ENCODE measurements around the gene ALOXE3.

Gene ALOXE3

DNA sequence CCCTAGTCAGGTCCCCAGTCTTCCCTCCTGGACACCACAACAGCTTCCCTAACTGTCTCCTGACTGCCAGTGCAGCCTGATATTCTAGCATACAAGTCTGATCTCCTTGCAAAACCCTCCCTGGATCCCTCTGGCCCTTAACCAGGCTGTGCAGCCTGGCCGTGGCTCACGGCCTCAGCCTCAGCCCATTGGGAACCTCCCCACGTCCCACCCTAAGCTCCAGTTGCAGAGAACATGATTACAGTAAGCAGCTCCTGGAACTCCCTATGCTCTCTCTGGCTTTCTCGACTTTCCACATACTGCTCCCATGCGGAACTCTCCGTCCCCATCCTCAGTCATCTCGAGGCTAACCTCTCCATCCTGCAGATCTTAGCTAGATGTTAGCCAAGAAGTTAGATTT, 43.8 kb downstream of the ALOXE3 start:
- H3K36me3 ChIP-seq: no peaks in the 10 kb centered on the region
- H3K4me1 ChIP-seq: no peaks in the 10 kb centered on the region
- H3K4me3 ChIP-seq (ENCODE audit: low read depth, low read length): no peak overlapping the region
- no peak for TF ChIP-seq CTCF (IDR thresholded peaks at IDR 0.05; ENCODE audit: low read depth, low read length)
- DNase-seq: no peak
- H3K9me3 ChIP-seq: no peaks in the 10 kb centered on the region
- H3K27me3 ChIP-seq: peaks cover 31% of the 10 kb centered on the region

- TF ChIP-seq CTCF (IDR thresholded peaks at IDR 0.05; ENCODE audit: low read depth, low read length): peak; percentile 73
- Histone ChIP-seq H3K27me3 (peaks cover 31% of the 10 kb centered on the region), H3K4me3 (ENCODE audit: low read depth, low read length) (no peak overlapping the region)
Measured at GRCh38 chr17:8073627-8074484, 44.5 kb downstream of the ALOXE3 start.

DNA sequence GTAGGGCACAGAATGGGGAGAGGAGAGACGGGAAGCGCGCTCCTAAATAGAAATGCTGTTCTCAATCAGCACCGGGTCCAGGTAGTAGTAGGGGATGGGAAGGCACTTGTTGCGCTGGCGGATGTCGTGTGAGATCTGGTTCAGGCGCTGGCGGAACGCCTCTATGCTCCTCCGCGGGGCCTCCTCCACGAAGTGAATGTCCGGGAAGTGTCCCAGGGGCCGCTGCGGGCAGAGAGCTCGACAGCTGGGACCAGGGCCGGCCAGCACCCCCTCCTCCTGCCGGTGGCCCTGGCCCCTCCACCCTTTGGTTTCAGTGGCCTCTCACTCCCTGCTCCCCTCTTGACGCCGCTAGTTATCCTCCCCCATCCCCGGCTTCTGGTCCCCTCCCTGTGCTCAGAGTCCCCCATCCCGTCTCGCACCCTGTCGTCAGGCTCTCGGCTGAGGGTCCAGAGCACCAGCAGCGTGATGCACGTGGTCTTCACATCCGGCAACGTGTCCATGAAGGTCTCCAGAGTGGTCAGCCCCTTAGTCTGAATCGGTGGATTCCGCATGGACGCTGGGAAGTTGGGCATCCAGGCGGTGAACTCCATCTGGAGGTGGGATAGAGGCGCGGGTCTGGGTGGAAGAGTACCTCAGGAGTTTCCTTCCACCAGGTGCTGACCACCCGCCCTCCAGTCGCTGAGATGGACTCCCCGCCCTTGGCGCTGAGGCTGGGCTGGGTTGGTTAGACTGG, 45.4 kb downstream of the ALOXE3 start:
- Histone ChIP-seq H3K4me3 (ENCODE audit: low read depth, low read length) (no peak overlapping the region), H3K27me3 (peaks cover 31% of the 10 kb centered on the region)

More at GRCh38 chr17:8073627-8074484, 44.5 kb downstream of the ALOXE3 start:
- peak; percentile 74 for DNase-seq
- H3K4me1 ChIP-seq: no peaks in the 10 kb centered on the region
- H3K36me3 ChIP-seq: no peaks in the 10 kb centered on the region
- no peaks in the 10 kb centered on the region for H3K9me3 ChIP-seq

DNA sequence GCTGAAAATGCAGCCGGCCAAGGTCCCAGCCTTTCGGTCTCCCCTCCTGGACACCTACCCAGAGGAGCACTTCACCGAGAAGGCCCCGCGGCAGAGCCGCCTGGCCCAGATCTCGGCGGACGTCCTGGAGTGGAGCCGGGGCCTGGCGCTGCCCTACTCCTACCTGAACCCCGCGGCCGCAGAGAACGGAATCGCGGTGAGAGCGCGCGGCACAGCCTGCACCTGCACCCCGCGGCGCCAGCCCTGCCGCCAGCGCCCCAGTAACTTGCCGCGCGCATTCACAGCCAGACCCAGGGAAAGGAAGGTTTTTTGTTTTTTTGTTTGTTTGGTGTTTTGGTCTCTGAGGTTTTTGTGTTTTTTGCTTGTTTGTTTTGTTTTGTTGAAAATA, 46.0 kb downstream of the ALOXE3 start:
- peaks cover 31% of the 10 kb centered on the region for H3K27me3 ChIP-seq
- H3K4me1 ChIP-seq: no peaks in the 10 kb centered on the region
- no peaks in the 10 kb centered on the region for H3K36me3 ChIP-seq
- no peak for TF ChIP-seq CTCF (IDR thresholded peaks at IDR 0.05; ENCODE audit: low read depth, low read length)
- no peak overlapping the region for H3K4me3 ChIP-seq (ENCODE audit: low read depth, low read length)
- no peaks in the 10 kb centered on the region for H3K9me3 ChIP-seq
- DNase-seq: no peak

More for the DNA sequence above, 45.4 kb downstream of the ALOXE3 start:
- Histone ChIP-seq H3K36me3 (no peaks in the 10 kb centered on the region), H3K9me3 (no peaks in the 10 kb centered on the region), H3K4me1 (no peaks in the 10 kb centered on the region)
- no peak for DNase-seq
- TF ChIP-seq CTCF (IDR thresholded peaks at IDR 0.05; ENCODE audit: low read depth, low read length): no peak

- no peak for TF ChIP-seq CTCF (IDR thresholded peaks at IDR 0.05; ENCODE audit: low read depth, low read length)
- no peak overlapping the region for H3K4me3 ChIP-seq (ENCODE audit: low read depth, low read length)
Measured at GRCh38 chr17:8071496-8071895, 46.8 kb downstream of the ALOXE3 start.

GRCh38 chr17:8069587-8069860, 48.8 kb downstream of the ALOXE3 start:
- TF ChIP-seq CTCF (IDR thresholded peaks at IDR 0.05; ENCODE audit: low read depth, low read length): no peak
- no peak for DNase-seq
- H3K4me1 ChIP-seq: no peaks in the 10 kb centered on the region
- H3K4me3 ChIP-seq (ENCODE audit: low read depth, low read length): no peak overlapping the region
- peaks cover 27% of the 10 kb centered on the region for H3K27me3 ChIP-seq
- H3K9me3 ChIP-seq: no peaks in the 10 kb centered on the region
- H3K36me3 ChIP-seq: no peaks in the 10 kb centered on the region

More at GRCh38 chr17:8071496-8071895, 46.8 kb downstream of the ALOXE3 start:
- H3K36me3 ChIP-seq: no peaks in the 10 kb centered on the region
- no peak for DNase-seq
- H3K27me3 ChIP-seq: peaks cover 31% of the 10 kb centered on the region
- no peaks in the 10 kb centered on the region for H3K4me1 ChIP-seq
- no peaks in the 10 kb centered on the region for H3K9me3 ChIP-seq

Data from BE2C (cell line).